ENCODE measurements around the gene BCL2L1.

Gene BCL2L1

GRCh38 chr20:31620246-31620645 is 102.4 kb downstream of the BCL2L1 start:
- DNase-seq (ENCODE audit: low read depth in 1 of 2, low spot score in 1 of 2), result no peak
- in situ Hi-C loops (cut with HindIII; ENCODE audit: low pct_unique_long_range_greater_than_20kb, low sequenced_read_pairs), result no loop called here
- TF ChIP-seq JUND (IDR thresholded peaks at IDR 0.05; ENCODE audit: low read depth), result no peak

- in situ Hi-C loops (cut with HindIII; ENCODE audit: low pct_unique_long_range_greater_than_20kb, low sequenced_read_pairs), result no loop called here
- DNase-seq (ENCODE audit: low read depth in 1 of 2, low spot score in 1 of 2), result no peak
- no peak for TF ChIP-seq JUND (IDR thresholded peaks at IDR 0.05; ENCODE audit: low read depth)
These were observed 105.1 kb downstream of the BCL2L1 start for GRCh38 chr20:31617432-31618104.

GRCh38 chr20:31615416-31615815 is 107.3 kb downstream of the BCL2L1 start:
- in situ Hi-C loops (cut with HindIII; ENCODE audit: low pct_unique_long_range_greater_than_20kb, low sequenced_read_pairs), result no loop called here
- no peak for DNase-seq (ENCODE audit: low read depth in 1 of 2, low spot score in 1 of 2)
- TF ChIP-seq JUND (IDR thresholded peaks at IDR 0.05; ENCODE audit: low read depth), result no peak
